Measurements from ENCODE around the gene SPATA31C2. TPM values are rescaled to one million over a fixed set of nuclear protein-coding genes. Genes with fewer than 3 reads are reported as not detected.
"Not testable (repeated sequence)": the region's sequence is repeated elsewhere in the genome, so short reads cannot be mapped to it uniquely, and the experiment has no call there.

The SPATA31C2 gene
- total RNA-seq (2014; rRNA removed; shearing (Covaris generic)) = not detected in 2 replicates
- polyA plus RNA-seq (2016; fragmentation: Nextera tagmentation; extraction: Ambion mirVana) = not detected in 2 replicates

DNA sequence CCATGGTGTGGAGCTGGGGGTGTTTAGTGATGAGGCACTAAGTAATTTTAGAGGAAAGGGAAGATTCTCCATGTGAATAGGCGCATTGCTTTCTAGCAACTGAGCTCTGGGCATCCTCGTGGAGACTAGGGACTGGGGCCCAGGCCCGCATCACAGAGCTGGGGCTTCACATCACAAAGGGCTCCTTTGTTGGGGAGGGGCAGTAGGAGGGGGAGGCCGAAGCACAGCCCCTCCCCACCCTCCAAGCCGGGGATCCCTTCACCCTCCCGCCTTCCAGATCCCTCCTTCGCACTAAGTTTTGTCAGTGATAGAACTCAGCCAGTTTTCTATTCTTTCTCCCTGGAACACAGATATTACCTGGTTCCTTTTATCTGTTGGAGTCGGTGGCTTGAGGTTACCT lies at the start of gene SPATA31C2:
SPATA31C2 (minus strand) TSS at position 101 of the 400 bp plus-strand sequence; CDS start at position 72, 29 bp downstream.
- WGBS, 2 experiments (ENCODE audit: low coverage in 1 of 2, low lambda C conversion rate in 2 of 2, missing lambda C conversion rate in 2 of 2) = 13 to 60% methylated on average over 1 of the region's 8 CpGs
- in situ Hi-C loops (cut with MboI); H3K4me2 ChIP-seq (ENCODE audit: unreplicated experiment): not testable (repeated sequence)

DNA sequence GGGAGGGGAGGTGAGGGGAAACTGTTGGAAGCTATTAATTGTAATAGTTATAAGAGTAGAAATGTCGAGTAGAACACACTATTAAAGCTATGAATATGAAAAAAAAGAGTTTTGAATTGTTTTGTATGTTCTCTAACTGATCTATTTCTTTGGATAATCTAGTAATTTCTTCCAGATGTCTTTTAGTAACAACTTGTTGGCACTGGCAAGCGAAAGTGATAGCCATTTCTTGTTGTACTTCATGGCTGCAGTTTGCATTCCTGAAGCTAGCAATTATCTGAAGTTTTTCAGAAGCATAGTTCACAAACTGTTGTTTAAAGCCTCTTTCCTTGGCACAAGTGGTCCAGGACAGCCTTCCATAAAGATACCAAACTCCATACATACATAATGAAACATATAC lies 49.4 kb upstream of the SPATA31C2 start:
- H3K4me3 ChIP-seq = no peak overlapping the region
- H3F3A ChIP-seq (ENCODE audit: insufficient read depth) = no peaks in the 10 kb centered on the region
- no peaks in the 10 kb centered on the region for H3K27me3 ChIP-seq (replicated peaks; ENCODE audit: insufficient read depth)
- H3K36me3 ChIP-seq (ENCODE audit: low read depth) = no peaks in the 10 kb centered on the region
- no peak overlapping the region for H3K27ac ChIP-seq
- no peak overlapping the region for H3K4me2 ChIP-seq (ENCODE audit: unreplicated experiment)
- WGBS, 2 experiments (ENCODE audit: low coverage in 1 of 2, low lambda C conversion rate in 2 of 2, missing lambda C conversion rate in 2 of 2) = 6 to 13% methylated on average over 2 of the region's 2 CpGs
- H3K9me2 ChIP-seq (ENCODE audit: insufficient read depth) = no peaks in the 10 kb centered on the region
- no peak overlapping the region for H2AFZ ChIP-seq
- no peaks in the 10 kb centered on the region for H4K20me1 ChIP-seq (ENCODE audit: insufficient read depth)
- in situ Hi-C loops (cut with MboI) = no loop called here
- peak; percentile 49 for DNase-seq
- no peaks in the 10 kb centered on the region for H3K9me3 ChIP-seq (ENCODE audit: low read depth)
- H3K9ac ChIP-seq = no peak overlapping the region
- H3K79me2 ChIP-seq (ENCODE audit: insufficient read depth) = no peaks in the 10 kb centered on the region
- no peaks in the 10 kb centered on the region for H3K4me1 ChIP-seq (ENCODE audit: insufficient read depth)
- no peak for TF ChIP-seq EZH2phosphoT487 (IDR thresholded peaks at IDR 0.05; ENCODE audit: insufficient read depth, low read depth)
- TF ChIP-seq EZH2 (IDR thresholded peaks at IDR 0.05; ENCODE audit: insufficient read depth, poor library complexity, severe bottlenecking) = no peak

More for the DNA sequence above, at the start of gene SPATA31C2:
- H4K20me1 ChIP-seq (ENCODE audit: insufficient read depth); H3K9me3 ChIP-seq (ENCODE audit: low read depth); DNase-seq; H3K9ac ChIP-seq; H3K4me3 ChIP-seq; H3K9me2 ChIP-seq (ENCODE audit: insufficient read depth); H2AFZ ChIP-seq; H3K36me3 ChIP-seq (ENCODE audit: low read depth); H3F3A ChIP-seq (ENCODE audit: insufficient read depth); H3K79me2 ChIP-seq (ENCODE audit: insufficient read depth); H3K27me3 ChIP-seq (replicated peaks; ENCODE audit: insufficient read depth); H3K27ac ChIP-seq; H3K4me1 ChIP-seq (ENCODE audit: insufficient read depth): not testable (repeated sequence)

DNA sequence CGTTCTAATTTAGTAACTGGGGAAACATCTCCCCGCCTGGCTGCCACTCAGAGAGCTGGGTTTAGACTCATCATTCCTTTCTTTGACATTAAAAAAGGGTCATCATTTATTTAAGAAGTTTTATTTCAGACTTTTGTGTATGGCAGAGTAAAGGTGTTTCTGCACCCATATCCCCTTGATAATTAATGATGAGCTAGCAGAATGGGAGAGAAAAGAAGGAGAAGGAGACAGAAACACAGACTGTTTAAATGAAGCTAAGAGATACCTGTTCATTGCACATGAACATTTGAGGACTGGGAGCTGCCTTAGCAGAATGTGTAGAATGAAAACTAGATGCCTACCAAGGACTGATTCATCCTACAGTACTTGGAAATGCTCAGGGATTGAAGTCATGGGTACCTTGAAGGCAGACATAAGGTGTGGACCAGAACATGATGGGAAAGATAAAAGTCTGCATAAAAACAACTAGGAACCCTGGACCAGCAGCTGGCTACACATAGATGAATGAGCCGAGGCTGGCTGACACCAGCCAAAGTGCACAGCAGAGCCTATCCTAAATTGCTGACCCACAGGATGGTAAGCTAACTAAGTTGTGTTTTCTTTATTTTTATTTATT lies 48.3 kb upstream of the SPATA31C2 start:
- Histone ChIP-seq H3K79me2 (ENCODE audit: insufficient read depth) (no peaks in the 10 kb centered on the region), H3K9ac (no peak overlapping the region), H4K20me1 (ENCODE audit: insufficient read depth) (no peaks in the 10 kb centered on the region), H3K4me1 (ENCODE audit: insufficient read depth) (no peaks in the 10 kb centered on the region), H3K9me3 (ENCODE audit: low read depth) (no peaks in the 10 kb centered on the region), H3K4me3 (no peak overlapping the region), H3K27me3 (replicated peaks; ENCODE audit: insufficient read depth) (no peaks in the 10 kb centered on the region), H3K4me2 (ENCODE audit: unreplicated experiment) (no peak overlapping the region), H3K36me3 (ENCODE audit: low read depth) (no peaks in the 10 kb centered on the region), H3K27ac (no peak overlapping the region), H2AFZ (no peak overlapping the region), H3K9me2 (ENCODE audit: insufficient read depth) (no peaks in the 10 kb centered on the region), H3F3A (ENCODE audit: insufficient read depth) (no peaks in the 10 kb centered on the region)
- DNase-seq = no peak
- in situ Hi-C loops (cut with MboI) = no loop called here
- WGBS, 2 experiments (ENCODE audit: low coverage in 1 of 2, low lambda C conversion rate in 2 of 2, missing lambda C conversion rate in 2 of 2) = 85 to 94% methylated on average over 3 of the region's 3 CpGs
- TF ChIP-seq EZH2 (IDR thresholded peaks at IDR 0.05; ENCODE audit: insufficient read depth, poor library complexity, severe bottlenecking) (no peak), EZH2phosphoT487 (IDR thresholded peaks at IDR 0.05; ENCODE audit: insufficient read depth, low read depth) (no peak)

DNA sequence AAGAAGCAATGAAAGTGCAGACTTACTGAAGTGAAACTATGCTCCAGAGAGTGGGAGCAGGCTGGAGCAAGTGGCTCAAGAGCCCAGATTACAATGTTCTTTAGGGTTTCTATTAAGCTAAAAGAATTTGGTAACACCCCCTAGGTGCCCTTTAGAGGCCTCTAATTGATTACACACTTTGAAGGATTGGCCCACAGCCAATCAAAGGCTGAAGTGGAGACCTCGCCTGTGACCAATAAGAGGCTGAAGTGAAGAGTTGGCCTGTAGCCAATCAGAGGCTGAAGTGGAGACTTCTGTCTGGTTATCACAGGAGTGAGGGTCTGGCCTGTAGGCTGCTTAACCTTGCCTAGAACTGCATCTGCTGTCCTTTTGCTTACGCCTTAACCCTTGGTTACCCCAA lies 46.7 kb upstream of the SPATA31C2 start:
- in situ Hi-C loops (cut with MboI) = no loop called here
- no peaks in the 10 kb centered on the region for H3K36me3 ChIP-seq (ENCODE audit: low read depth)
- 71 to 83% methylated on average over 2 of the region's 2 CpGs for WGBS, 2 experiments (ENCODE audit: low coverage in 1 of 2, low lambda C conversion rate in 2 of 2, missing lambda C conversion rate in 2 of 2)
- no peak overlapping the region for H3K4me3 ChIP-seq
- no peaks in the 10 kb centered on the region for H3F3A ChIP-seq (ENCODE audit: insufficient read depth)
- no peak overlapping the region for H2AFZ ChIP-seq
- TF ChIP-seq EZH2 (IDR thresholded peaks at IDR 0.05; ENCODE audit: insufficient read depth, poor library complexity, severe bottlenecking) (no peak), EZH2phosphoT487 (IDR thresholded peaks at IDR 0.05; ENCODE audit: insufficient read depth, low read depth) (no peak)
- no peak overlapping the region for H3K9ac ChIP-seq
- H4K20me1 ChIP-seq (ENCODE audit: insufficient read depth) = no peaks in the 10 kb centered on the region
- no peak for DNase-seq
- no peaks in the 10 kb centered on the region for H3K79me2 ChIP-seq (ENCODE audit: insufficient read depth)
- no peaks in the 10 kb centered on the region for H3K4me1 ChIP-seq (ENCODE audit: insufficient read depth)
- H3K27me3 ChIP-seq (replicated peaks; ENCODE audit: insufficient read depth) = no peaks in the 10 kb centered on the region
- H3K9me3 ChIP-seq (ENCODE audit: low read depth) = no peaks in the 10 kb centered on the region
- H3K27ac ChIP-seq = no peak overlapping the region
- H3K9me2 ChIP-seq (ENCODE audit: insufficient read depth) = no peaks in the 10 kb centered on the region
- H3K4me2 ChIP-seq (ENCODE audit: unreplicated experiment) = no peak overlapping the region
